GM18867 (cell line): ENCODE results near the gene PCDHGA10.
"Not testable (repeated sequence)": the region's sequence is repeated elsewhere in the genome, so short reads cannot be mapped to it uniquely, and the experiment has no call there.

Source experiments
- ATAC-seq: cut with Tn5 transposase; IDR thresholded peaks from one replicate; pipeline ENCODE4 v1.9.1; 2021; ENCODE audit warnings: mild to moderate bottlenecking, moderate library complexity; ENCODE audit not compliant: unreplicated experiment

PCDHGA10 gene

GRCh38 chr5:141420855-141421488 is 8.2 kb downstream of the PCDHGA10 start, which contains the start of gene PCDHGA11:
Gene PCDHGA11 (plus strand): TSS chr5:141421051. CDS start chr5:141421228, 177 bp downstream.
- ATAC-seq: no peak

GRCh38 chr5:141421489-141421855 is 8.7 kb downstream of the PCDHGA10 start:
- no peak for ATAC-seq

GRCh38 chr5:141422742-141423291 is 10.0 kb downstream of the PCDHGA10 start:
- no peak for ATAC-seq

- no peak for ATAC-seq
These were observed 15.1 kb downstream of the PCDHGA10 start for GRCh38 chr5:141427783-141428426.

- peak; percentile 86 for ATAC-seq
These were observed 17.7 kb downstream of the PCDHGA10 start, which contains the start of gene PCDHGA12 for GRCh38 chr5:141430332-141431113. Gene PCDHGA12 (plus strand): TSS chr5:141430507. CDS start chr5:141430760, 253 bp downstream.

GRCh38 chr5:141431286-141431685 is 18.5 kb downstream of the PCDHGA10 start:
- peak; percentile 53 for ATAC-seq

GRCh38 chr5:141432308-141432707 is 19.5 kb downstream of the PCDHGA10 start:
- ATAC-seq: not testable (repeated sequence)

GRCh38 chr5:141432726-141433125 is 19.9 kb downstream of the PCDHGA10 start:
- not testable (repeated sequence) for ATAC-seq

- ATAC-seq: no peak
These were observed 21.2 kb downstream of the PCDHGA10 start for GRCh38 chr5:141434006-141434405.

GRCh38 chr5:141437221-141437620 is 24.4 kb downstream of the PCDHGA10 start:
- ATAC-seq: no peak

- ATAC-seq: no peak
These were observed 26.8 kb downstream of the PCDHGA10 start for GRCh38 chr5:141439411-141440141.

- ATAC-seq: no peak
These were observed 27.6 kb downstream of the PCDHGA10 start for GRCh38 chr5:141440341-141440740.

GRCh38 chr5:141441571-141442170 is 28.9 kb downstream of the PCDHGA10 start:
- ATAC-seq: no peak

GRCh38 chr5:141465351-141465750 is 52.6 kb downstream of the PCDHGA10 start:
- no peak for ATAC-seq
